AG04450 (cell line): ENCODE results near the gene OR52E4. TPM values are rescaled to one million over a fixed set of nuclear protein-coding genes. Genes with fewer than 3 reads are reported as not detected.

Experiments
- CTCF ChIA-PET: fragments of 300-600, 350-600 bp; formaldehyde crosslinking; extraction: SDS; loops from one replicate; lab custom pipeline; 2022; ENCODE audit warnings: antibody characterized with exemption, inconsistent platforms; lab: Charles Lee
- POLR2A ChIA-PET: fragments of 350-600 bp; formaldehyde crosslinking; extraction: SDS; loops from one replicate; lab custom pipeline; 2021; ENCODE audit warnings: antibody characterized with exemption, inconsistent platforms; lab: Yijun Ruan, JAX
- DNase-seq: peaks from one replicate; pipeline ENCODE4 v3.0.0-alpha.2; 2011; ENCODE audit warnings: low read depth, low spot score
- H3K27ac ChIP-seq: one replicate; pipeline ENCODE4 v1.5.1; 2012; ENCODE audit warnings: low read depth, low read length, control low read depth
- H3K27me3 ChIP-seq: one replicate; pipeline ENCODE4 v1.6.0; 2012; ENCODE audit warnings: low read length; ENCODE audit not compliant: control insufficient read depth, insufficient read depth
- H3K4me3 ChIP-seq: 2 replicates; pipeline ENCODE4 v1.5.1; 2011; ENCODE audit warnings: mild to moderate bottlenecking, low read depth, low read length, control low read depth
- H3K9me3 ChIP-seq: 2 replicates; pipeline ENCODE4 v1.5.1; 2012; ENCODE audit warnings: low read length; ENCODE audit not compliant: control insufficient read depth, insufficient read depth
- polyA plus RNA-seq: library from polyadenylated mRNA; depleted of rRNA; stranded (reverse); fragments of >200 nt; gene quantifications from 2 replicates; pipeline ENCODE4 v1.2.3, GENCODE V29; 2011
- TF ChIP-seq, protein P1 (sequence below): IDR thresholded peaks from 2 replicates; pipeline ENCODE4 v1.5.1; 2011; ENCODE audit warnings: low read depth, low read length, control low read depth, inconsistent platforms

The OR52E4 gene
- polyA plus RNA-seq, 1 experiment = not detected

DNA sequence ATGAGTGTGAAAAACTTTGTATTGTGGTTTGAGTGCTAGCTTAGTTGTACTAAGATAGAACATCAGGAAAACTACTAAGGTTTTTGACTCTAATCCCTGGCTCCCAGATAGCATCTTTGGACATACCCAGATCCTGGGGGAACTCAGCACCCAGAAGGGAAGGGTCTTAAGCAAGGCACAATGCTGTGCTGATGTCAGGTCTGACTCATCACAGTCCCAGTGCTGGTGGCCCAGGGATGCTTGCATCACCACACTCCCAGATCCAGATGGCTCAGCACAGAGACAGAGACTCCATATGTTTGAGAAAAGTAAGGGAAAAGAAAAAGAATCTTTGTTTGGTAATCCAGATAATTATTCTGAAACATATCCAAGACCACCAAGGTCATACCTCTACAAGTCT is 43.4 kb downstream of the OR52E4 start:
- no peak overlapping the region for H3K27ac ChIP-seq
- TF ChIP-seq, protein P1, sequence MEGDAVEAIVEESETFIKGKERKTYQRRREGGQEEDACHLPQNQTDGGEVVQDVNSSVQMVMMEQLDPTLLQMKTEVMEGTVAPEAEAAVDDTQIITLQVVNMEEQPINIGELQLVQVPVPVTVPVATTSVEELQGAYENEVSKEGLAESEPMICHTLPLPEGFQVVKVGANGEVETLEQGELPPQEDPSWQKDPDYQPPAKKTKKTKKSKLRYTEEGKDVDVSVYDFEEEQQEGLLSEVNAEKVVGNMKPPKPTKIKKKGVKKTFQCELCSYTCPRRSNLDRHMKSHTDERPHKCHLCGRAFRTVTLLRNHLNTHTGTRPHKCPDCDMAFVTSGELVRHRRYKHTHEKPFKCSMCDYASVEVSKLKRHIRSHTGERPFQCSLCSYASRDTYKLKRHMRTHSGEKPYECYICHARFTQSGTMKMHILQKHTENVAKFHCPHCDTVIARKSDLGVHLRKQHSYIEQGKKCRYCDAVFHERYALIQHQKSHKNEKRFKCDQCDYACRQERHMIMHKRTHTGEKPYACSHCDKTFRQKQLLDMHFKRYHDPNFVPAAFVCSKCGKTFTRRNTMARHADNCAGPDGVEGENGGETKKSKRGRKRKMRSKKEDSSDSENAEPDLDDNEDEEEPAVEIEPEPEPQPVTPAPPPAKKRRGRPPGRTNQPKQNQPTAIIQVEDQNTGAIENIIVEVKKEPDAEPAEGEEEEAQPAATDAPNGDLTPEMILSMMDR = no peak
- no peaks in the 10 kb centered on the region for H3K27me3 ChIP-seq
- no peak overlapping the region for H3K4me3 ChIP-seq
- ChIA-PET POLR2A (no interaction called here), CTCF (no interaction called here)
- no peak for DNase-seq
- H3K9me3 ChIP-seq = peaks cover 24% of the 10 kb centered on the region

DNA sequence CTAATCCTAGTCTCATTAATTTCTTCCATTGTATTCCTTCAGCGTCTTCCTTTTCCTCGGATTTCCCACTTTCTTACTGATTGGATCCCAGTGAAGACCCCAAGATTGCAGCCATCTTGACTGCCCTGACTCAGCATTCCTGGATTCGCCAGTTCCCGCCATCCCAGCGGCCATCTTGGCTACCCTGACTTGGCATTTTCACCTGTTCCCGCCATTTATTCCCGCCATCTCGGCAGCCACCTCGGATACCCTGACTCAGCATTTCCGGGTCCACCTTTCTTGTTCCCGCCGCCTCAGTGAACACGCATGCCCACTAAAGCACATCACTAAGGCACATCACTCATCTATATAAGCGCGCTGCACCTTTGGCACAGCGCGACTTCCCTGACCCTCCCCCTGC is 47.8 kb downstream of the OR52E4 start:
- DNase-seq = no peak
- ChIA-PET POLR2A (no interaction called here), CTCF (no interaction called here)
- no peak overlapping the region for H3K27ac ChIP-seq
- TF ChIP-seq, protein P1 = no peak
- H3K27me3 ChIP-seq = no peaks in the 10 kb centered on the region
- H3K4me3 ChIP-seq = no peak overlapping the region
- H3K9me3 ChIP-seq = peaks cover 60% of the 10 kb centered on the region

DNA sequence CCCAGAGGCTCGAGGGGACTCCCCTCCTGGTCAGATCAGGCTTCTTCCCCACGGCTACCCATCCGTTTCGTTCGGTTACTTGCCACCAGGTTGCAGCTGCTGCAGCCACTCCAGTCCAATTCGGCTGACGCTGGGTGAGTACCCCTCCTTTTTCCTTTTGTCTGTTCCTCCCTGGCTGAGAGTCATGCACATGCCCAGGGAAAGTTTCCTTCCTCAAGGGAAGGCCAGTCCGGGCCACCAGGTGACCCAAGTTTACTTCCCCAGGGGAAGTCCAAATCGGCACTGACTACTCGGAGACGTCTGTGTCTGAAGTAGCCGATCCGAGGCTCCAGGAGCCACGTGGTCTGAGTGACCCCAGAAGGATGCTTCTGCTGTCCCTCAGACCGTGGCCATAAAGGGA is 48.4 kb downstream of the OR52E4 start:
- POLR2A ChIA-PET = no interaction called here
- DNase-seq = no peak
- Histone ChIP-seq H3K4me3 (no peak overlapping the region), H3K27me3 (no peaks in the 10 kb centered on the region), H3K9me3 (peaks cover 59% of the 10 kb centered on the region), H3K27ac (no peak overlapping the region)
- TF ChIP-seq, protein P1 = no peak
- CTCF ChIA-PET = no interaction called here

DNA sequence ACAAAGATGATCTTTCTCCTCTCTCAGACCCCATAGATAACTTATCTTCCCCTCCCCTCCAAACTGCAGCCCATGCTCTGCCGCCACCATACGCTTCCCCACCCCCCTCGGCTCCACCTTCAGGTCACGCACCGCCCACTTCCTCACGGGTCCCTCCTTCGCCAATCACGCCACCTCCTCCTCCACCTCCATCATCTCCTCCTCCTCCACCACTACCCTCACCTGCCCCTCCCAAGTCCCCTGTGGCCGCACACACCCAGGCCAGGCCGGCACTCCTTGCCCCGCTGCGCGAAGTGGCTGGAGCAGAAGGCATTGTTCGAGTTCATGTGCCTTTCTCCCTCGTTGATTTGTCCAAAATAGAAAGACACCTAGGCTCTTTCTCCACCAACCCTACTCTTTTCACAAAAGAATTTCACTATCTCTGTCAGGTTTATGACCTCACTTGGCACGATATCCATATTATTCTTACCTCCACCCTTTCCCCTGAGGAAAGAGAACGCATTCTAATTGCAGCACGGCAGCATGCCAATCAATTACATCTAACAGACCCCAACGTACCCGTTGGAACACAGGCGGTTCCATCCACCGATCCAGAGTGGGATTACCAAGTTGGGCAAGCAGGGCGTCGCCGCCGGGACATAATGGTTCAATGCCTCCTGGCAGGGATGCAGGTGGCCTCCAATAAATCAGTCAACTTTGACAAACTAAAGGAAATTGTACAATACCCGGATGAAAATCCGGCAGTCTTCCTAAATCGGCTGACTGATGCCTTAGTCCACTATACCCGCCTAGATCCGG is 49.3 kb downstream of the OR52E4 start:
- Histone ChIP-seq H3K4me3 (no peak overlapping the region), H3K27ac (no peak overlapping the region), H3K27me3 (no peaks in the 10 kb centered on the region), H3K9me3 (peaks cover 58% of the 10 kb centered on the region)
- ChIA-PET CTCF (no interaction called here), POLR2A (no interaction called here)
- TF ChIP-seq, protein P1 = no peak
- DNase-seq = no peak

DNA sequence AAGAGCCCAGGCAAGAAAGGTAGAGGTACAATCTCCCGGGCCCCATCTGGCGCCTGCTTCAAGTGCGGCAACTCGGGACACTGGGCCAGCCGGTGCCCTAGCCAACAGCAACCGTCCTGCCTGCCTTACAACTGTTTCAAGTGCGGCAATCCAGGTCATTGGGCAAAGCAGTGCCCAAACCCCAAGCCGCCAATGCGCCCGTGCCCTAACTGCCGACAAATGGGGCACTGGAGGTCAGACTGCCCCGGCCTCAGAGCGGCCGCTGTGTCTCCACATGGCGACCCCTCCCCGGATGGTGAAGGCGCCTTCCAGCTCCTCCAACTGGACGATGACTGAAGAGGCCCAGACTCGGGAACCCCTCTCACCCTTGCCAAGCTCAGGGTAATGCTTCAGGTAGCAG is 50.2 kb downstream of the OR52E4 start:
- POLR2A ChIA-PET = no interaction called here
- CTCF ChIA-PET = no interaction called here
- Histone ChIP-seq H3K27ac (no peak overlapping the region), H3K9me3 (peaks cover 62% of the 10 kb centered on the region), H3K4me3 (no peak overlapping the region), H3K27me3 (no peaks in the 10 kb centered on the region)
- DNase-seq = no peak
- TF ChIP-seq, protein P1 = no peak
